K562 (cell line): ENCODE measurements around the gene ABCF2. TPM values are rescaled to one million over a fixed set of nuclear protein-coding genes. Genes with fewer than 3 reads are reported as not detected.

ENCODE experiments used
- BRD4 ChIP-seq: fragments of 200-600 bp; sonication (generic); IDR thresholded peaks from 2 replicates; pipeline ENCODE4 v1.6.1; 2017; ENCODE audit warnings: inconsistent platforms
- CCNT2 ChIP-seq: IDR thresholded peaks from 2 replicates; pipeline ENCODE4 v1.6.1; 2011; ENCODE audit warnings: borderline replicate concordance, low read depth, mild to moderate bottlenecking, moderate library complexity, mixed read lengths, low read length; ENCODE audit not compliant: insufficient read length; ENCODE audit errors: extremely low read depth
- CHD4 ChIP-seq: fragments of 200-600 bp; sonication (generic); IDR thresholded peaks from 3 replicates; pipeline ENCODE4 v1.6.1; 2012; ENCODE audit warnings: low read depth, mild to moderate bottlenecking, mixed read lengths, low read length, inconsistent platforms; ENCODE audit not compliant: insufficient read depth, insufficient replicate concordance, poor library complexity, severe bottlenecking
- FIP1L1 ChIP-seq: fragments of 200-400 bp; formaldehyde crosslinking; IDR thresholded peaks from 2 replicates; pipeline ENCODE4 v1.6.1; 2018; ENCODE audit warnings: mild to moderate bottlenecking, low read depth, low read length; ENCODE audit not compliant: poor library complexity, severe bottlenecking
- FOS ChIP-seq: IDR thresholded peaks from 3 replicates; pipeline ENCODE4 v1.6.1; 2011; ENCODE audit not compliant: insufficient read length; ENCODE audit errors: extremely low read depth
- HBP1 ChIP-seq: fragments of 450-650 bp; formaldehyde crosslinking; IDR thresholded peaks from 2 replicates; pipeline ENCODE4 v1.4.0; 2022; ENCODE audit warnings: missing genetic modification characterization
- PHF20 ChIP-seq: fragments of 450-650 bp; IDR thresholded peaks from 2 replicates; pipeline ENCODE4 v1.6.1; 2018; ENCODE audit not compliant: partially characterized antibody
- RBM17 ChIP-seq: fragments of 200-400 bp; formaldehyde crosslinking; IDR thresholded peaks from 2 replicates; pipeline ENCODE4 v1.6.1; 2017; ENCODE audit warnings: low read depth, mild to moderate bottlenecking, low read length, borderline replicate concordance
- RNF2 ChIP-seq: sonication (generic); IDR thresholded peaks from 2 replicates; pipeline ENCODE4 v1.6.1; 2016
- ZNF75A ChIP-seq: fragments of 450-650 bp; formaldehyde crosslinking; IDR thresholded peaks from 2 replicates; pipeline ENCODE4 v1.4.0; 2020; ENCODE audit warnings: mild to moderate bottlenecking
- ZZZ3 ChIP-seq: fragments of 450-650 bp; IDR thresholded peaks from 2 replicates; pipeline ENCODE4 v1.6.1; 2016; ENCODE audit warnings: antibody characterized with exemption, mild to moderate bottlenecking, moderate library complexity
- polyA plus RNA-seq, 8 experiments: library from polyadenylated mRNA; depleted of rRNA in 4 of 8; stranded (reverse) in 5 of 8; unstranded in 3 of 8; fragments of >200 nt; fragmentation: Nextera tagmentation in 2 of 8; fragmentation: Illumina TruSeq in 1 of 8; extraction: Ambion mirVana in 2 of 8; extraction: Trizol in 1 of 8; gene quantifications; 2 replicates each; pipeline versions ENCODE4 v1.2.1 to v1.2.3, GENCODE V29; 2011 to 2014; ENCODE audit warnings: inconsistent platforms in 1 of 8, missing spikeins in 1 of 8
- total RNA-seq, 7 experiments: library from RNA; depleted of rRNA in 6 of 7; stranded (reverse); fragments of >200 nt in 6 of 7; fragmentation: Illumina TruSeq in 2 of 7; extraction: Trizol in 2 of 7; gene quantifications; 2 replicates each; pipeline versions ENCODE4 v1.2.1 to v1.2.3, GENCODE V29; 2011 to 2021; ENCODE audit warnings: low replicate concordance in 1 of 7
- TF ChIP-seq, protein P1 (sequence below): fragments of 250-450 bp; sonication (Bioruptor Pico); IDR thresholded peaks from 2 replicates; pipeline ENCODE4 v1.5.0; 2022; ENCODE audit warnings: mild to moderate bottlenecking
- TF ChIP-seq, protein P2 (sequence below): sonication (generic); formaldehyde crosslinking; IDR thresholded peaks from 2 replicates; pipeline ENCODE4 v1.8.1; 2023; ENCODE audit warnings: mild to moderate bottlenecking, missing genetic modification reagents
- TF ChIP-seq, protein P3 (sequence below): fragments of 450-650 bp; IDR thresholded peaks from 2 replicates; pipeline ENCODE4 v1.6.1; 2018; ENCODE audit not compliant: partially characterized antibody

ABCF2 gene
- total and polyA plus RNA-seq, 9 of the 15 experiments (the other 6 are each of a cell fraction or from before 2014, with no cell fraction given), result 62.1 to 224 (median 113) TPM

GRCh38 chr7:151251689-151252560 is 24.9 kb upstream of the ABCF2 start (continued):
- no peak for TF ChIP-seq HBP1
- no peak for TF ChIP-seq BRD4
- TF ChIP-seq ZZZ3, result no peak
- peak; percentile 44 for TF ChIP-seq FIP1L1
- TF ChIP-seq PHF20, result peak; percentile 23
- TF ChIP-seq, protein P1, sequence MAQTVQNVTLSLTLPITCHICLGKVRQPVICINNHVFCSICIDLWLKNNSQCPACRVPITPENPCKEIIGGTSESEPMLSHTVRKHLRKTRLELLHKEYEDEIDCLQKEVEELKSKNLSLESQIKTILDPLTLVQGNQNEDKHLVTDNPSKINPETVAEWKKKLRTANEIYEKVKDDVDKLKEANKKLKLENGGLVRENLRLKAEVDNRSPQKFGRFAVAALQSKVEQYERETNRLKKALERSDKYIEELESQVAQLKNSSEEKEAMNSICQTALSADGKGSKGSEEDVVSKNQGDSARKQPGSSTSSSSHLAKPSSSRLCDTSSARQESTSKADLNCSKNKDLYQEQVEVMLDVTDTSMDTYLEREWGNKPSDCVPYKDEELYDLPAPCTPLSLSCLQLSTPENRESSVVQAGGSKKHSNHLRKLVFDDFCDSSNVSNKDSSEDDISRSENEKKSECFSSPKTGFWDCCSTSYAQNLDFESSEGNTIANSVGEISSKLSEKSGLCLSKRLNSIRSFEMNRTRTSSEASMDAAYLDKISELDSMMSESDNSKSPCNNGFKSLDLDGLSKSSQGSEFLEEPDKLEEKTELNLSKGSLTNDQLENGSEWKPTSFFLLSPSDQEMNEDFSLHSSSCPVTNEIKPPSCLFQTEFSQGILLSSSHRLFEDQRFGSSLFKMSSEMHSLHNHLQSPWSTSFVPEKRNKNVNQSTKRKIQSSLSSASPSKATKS, result no peak
- TF ChIP-seq, protein P2, sequence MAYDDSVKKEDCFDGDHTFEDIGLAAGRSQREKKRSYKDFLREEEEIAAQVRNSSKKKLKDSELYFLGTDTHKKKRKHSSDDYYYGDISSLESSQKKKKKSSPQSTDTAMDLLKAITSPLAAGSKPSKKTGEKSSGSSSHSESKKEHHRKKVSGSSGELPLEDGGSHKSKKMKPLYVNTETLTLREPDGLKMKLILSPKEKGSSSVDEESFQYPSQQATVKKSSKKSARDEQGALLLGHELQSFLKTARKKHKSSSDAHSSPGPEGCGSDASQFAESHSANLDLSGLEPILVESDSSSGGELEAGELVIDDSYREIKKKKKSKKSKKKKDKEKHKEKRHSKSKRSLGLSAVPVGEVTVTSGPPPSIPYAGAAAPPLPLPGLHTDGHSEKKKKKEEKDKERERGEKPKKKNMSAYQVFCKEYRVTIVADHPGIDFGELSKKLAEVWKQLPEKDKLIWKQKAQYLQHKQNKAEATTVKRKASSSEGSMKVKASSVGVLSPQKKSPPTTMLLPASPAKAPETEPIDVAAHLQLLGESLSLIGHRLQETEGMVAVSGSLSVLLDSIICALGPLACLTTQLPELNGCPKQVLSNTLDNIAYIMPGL (CRISPR knock-in tag), result no peak
- TF ChIP-seq RNF2, result no peak
- no peak for TF ChIP-seq FOS
- TF ChIP-seq, protein P3, sequence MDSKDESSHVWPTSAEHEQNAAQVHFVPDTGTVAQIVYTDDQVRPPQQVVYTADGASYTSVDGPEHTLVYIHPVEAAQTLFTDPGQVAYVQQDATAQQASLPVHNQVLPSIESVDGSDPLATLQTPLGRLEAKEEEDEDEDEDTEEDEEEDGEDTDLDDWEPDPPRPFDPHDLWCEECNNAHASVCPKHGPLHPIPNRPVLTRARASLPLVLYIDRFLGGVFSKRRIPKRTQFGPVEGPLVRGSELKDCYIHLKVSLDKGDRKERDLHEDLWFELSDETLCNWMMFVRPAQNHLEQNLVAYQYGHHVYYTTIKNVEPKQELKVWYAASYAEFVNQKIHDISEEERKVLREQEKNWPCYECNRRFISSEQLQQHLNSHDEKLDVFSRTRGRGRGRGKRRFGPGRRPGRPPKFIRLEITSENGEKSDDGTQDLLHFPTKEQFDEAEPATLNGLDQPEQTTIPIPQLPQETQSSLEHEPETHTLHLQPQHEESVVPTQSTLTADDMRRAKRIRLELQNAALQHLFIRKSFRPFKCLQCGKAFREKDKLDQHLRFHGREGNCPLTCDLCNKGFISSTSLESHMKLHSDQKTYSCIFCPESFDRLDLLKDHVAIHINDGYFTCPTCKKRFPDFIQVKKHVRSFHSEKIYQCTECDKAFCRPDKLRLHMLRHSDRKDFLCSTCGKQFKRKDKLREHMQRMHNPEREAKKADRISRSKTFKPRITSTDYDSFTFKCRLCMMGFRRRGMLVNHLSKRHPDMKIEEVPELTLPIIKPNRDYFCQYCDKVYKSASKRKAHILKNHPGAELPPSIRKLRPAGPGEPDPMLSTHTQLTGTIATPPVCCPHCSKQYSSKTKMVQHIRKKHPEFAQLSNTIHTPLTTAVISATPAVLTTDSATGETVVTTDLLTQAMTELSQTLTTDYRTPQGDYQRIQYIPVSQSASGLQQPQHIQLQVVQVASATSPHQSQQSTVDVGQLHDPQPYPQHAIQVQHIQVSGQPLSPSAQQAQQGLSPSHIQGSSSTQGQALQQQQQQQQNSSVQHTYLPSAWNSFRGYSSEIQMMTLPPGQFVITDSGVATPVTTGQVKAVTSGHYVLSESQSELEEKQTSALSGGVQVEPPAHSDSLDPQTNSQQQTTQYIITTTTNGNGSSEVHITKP, result peak; percentile 89
- TF ChIP-seq RBM17, result no peak
- peak; percentile 53 for TF ChIP-seq CCNT2
- no peak for TF ChIP-seq CHD4
- TF ChIP-seq ZNF75A, result no peak
